ENCODE results near the gene BIRC5.

BIRC5 gene

GRCh38 chr17:78267253-78268073 is 53.4 kb downstream of the BIRC5 start:
- Histone ChIP-seq H3K4me1 (ENCODE audit: insufficient read depth, low read length, poor library complexity, severe bottlenecking) (no peaks in the 10 kb centered on the region), H3K4me3 (ENCODE audit: low read length, poor library complexity, severe bottlenecking) (no peak overlapping the region), H3K9me3 (ENCODE audit: insufficient read depth, low read depth, low read length) (no peaks in the 10 kb centered on the region), H3F3A (ENCODE audit: low read depth) (no peaks in the 10 kb centered on the region), H3K27me3 (ENCODE audit: insufficient read depth, low read length, poor library complexity, severe bottlenecking) (no peaks in the 10 kb centered on the region), H3K9me2 (replicated peaks; ENCODE audit: low read depth, low read length) (no peaks in the 10 kb centered on the region), H3K9ac (ENCODE audit: low read depth, low read length, poor library complexity, severe bottlenecking) (no peak overlapping the region), H3K4me2 (ENCODE audit: low read depth, low read length, poor library complexity, severe bottlenecking) (no peak overlapping the region), H2AFZ (ENCODE audit: low read length) (no peak overlapping the region), H4K20me1 (ENCODE audit: insufficient read depth, low read length, poor library complexity, severe bottlenecking) (no peaks in the 10 kb centered on the region), H3K79me2 (ENCODE audit: insufficient read depth, low read length) (no peaks in the 10 kb centered on the region), H3K36me3 (ENCODE audit: insufficient read depth, low read length) (no peaks in the 10 kb centered on the region)
- no peak for TF ChIP-seq EZH2phosphoT487 (IDR thresholded peaks at IDR 0.05; ENCODE audit: borderline replicate concordance)
- TF ChIP-seq, protein P1, sequence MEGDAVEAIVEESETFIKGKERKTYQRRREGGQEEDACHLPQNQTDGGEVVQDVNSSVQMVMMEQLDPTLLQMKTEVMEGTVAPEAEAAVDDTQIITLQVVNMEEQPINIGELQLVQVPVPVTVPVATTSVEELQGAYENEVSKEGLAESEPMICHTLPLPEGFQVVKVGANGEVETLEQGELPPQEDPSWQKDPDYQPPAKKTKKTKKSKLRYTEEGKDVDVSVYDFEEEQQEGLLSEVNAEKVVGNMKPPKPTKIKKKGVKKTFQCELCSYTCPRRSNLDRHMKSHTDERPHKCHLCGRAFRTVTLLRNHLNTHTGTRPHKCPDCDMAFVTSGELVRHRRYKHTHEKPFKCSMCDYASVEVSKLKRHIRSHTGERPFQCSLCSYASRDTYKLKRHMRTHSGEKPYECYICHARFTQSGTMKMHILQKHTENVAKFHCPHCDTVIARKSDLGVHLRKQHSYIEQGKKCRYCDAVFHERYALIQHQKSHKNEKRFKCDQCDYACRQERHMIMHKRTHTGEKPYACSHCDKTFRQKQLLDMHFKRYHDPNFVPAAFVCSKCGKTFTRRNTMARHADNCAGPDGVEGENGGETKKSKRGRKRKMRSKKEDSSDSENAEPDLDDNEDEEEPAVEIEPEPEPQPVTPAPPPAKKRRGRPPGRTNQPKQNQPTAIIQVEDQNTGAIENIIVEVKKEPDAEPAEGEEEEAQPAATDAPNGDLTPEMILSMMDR (conservative IDR thresholded peaks at IDR 0.05; ENCODE audit: low read length): no peak

DNA sequence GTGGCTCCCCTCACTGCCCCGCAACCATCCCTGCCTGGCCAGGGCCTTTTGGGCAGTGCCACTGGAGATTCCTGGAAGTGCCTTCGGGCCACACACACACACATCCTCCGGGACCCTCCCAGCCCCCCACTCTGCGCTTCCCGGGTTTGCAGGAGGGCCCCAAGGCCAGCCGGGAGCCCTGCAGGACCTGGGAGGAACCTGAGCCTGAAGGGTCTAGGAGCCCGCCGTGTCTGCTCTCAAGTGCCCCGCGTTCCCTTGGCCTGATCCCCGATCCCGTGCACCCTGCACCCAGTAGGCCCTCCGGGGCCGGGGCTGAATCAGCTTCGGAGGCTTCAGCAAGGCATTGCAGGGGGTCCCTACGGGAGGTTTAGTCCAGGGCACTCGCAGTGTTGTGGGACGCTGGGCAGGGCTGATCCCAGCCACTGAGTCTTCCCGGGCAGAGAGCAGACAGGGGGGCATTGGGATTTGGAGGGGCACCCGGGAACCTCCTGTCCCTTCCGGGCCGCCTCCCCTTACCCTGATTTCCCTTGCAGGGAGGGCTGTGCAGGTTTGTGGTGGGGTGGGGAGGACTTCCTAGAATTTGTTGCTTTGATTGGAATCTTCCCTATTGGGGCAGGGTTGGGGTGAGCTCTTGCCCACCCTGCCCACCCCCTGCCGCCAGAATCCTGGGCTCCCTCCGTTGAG is 54.3 kb downstream of the BIRC5 start:
- Histone ChIP-seq H3K79me2 (ENCODE audit: insufficient read depth, low read length) (no peaks in the 10 kb centered on the region), H3K4me1 (ENCODE audit: insufficient read depth, low read length, poor library complexity, severe bottlenecking) (no peaks in the 10 kb centered on the region), H3F3A (ENCODE audit: low read depth) (no peaks in the 10 kb centered on the region), H3K36me3 (ENCODE audit: insufficient read depth, low read length) (no peaks in the 10 kb centered on the region), H3K27me3 (ENCODE audit: insufficient read depth, low read length, poor library complexity, severe bottlenecking) (no peaks in the 10 kb centered on the region), H3K9ac (ENCODE audit: low read depth, low read length, poor library complexity, severe bottlenecking) (no peak overlapping the region), H3K4me3 (ENCODE audit: low read length, poor library complexity, severe bottlenecking) (no peak overlapping the region), H4K20me1 (ENCODE audit: insufficient read depth, low read length, poor library complexity, severe bottlenecking) (no peaks in the 10 kb centered on the region), H3K9me2 (replicated peaks; ENCODE audit: low read depth, low read length) (no peaks in the 10 kb centered on the region), H3K4me2 (ENCODE audit: low read depth, low read length, poor library complexity, severe bottlenecking) (no peak overlapping the region), H3K9me3 (ENCODE audit: insufficient read depth, low read depth, low read length) (no peaks in the 10 kb centered on the region), H2AFZ (ENCODE audit: low read length) (no peak overlapping the region)
- TF ChIP-seq, protein P1 (conservative IDR thresholded peaks at IDR 0.05; ENCODE audit: low read length): no peak

DNA sequence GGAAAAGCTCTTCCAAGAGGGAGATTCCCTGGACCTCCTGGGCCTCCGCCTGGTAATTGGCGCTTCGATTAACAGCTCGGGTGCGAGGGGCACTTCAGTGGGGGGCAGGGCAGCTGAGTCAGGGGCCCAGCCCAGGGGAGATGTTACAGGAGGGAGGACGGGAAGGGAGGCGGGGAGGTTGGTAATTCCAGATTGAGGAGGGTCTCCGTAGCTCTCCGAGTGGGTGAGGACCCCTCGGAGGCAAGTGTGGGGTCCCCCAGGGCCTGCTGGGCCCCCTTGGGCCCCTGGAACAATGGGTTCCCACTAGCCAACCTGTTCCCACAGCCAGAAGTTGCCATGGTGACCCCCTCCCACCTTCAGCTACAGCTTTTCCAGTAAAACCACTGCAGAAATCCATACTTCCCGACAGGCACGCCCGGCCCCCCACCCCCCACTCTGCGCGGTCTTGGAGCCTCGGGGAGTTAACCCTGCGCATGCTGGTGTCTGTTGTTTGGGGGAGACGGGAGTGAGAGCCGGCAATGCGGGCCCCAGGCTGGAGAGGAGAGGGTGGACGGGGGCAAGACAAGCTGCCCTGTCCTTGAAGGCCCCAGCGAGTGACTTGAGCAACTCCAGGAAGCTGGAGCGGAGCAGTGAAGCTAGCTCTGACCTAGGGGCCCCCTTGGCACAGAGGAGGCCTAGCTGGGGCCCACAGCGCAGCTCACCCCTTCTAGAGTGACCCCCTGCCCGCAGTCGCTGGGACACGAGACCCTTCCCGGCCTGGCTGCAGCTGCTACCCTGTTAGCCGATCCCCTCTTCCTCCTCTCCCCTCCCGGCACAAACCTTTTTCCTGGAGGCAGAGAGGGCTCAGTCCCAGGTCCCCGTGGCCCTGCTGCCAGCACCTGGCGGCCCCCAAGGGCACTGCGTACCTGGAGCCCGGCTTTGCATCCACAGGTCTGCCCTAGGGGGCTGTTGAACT is 55.2 kb downstream of the BIRC5 start:
- Histone ChIP-seq H3K79me2 (ENCODE audit: insufficient read depth, low read length) (no peaks in the 10 kb centered on the region), H3K9ac (ENCODE audit: low read depth, low read length, poor library complexity, severe bottlenecking) (no peak overlapping the region), H3K9me3 (ENCODE audit: insufficient read depth, low read depth, low read length) (no peaks in the 10 kb centered on the region), H3K9me2 (replicated peaks; ENCODE audit: low read depth, low read length) (no peaks in the 10 kb centered on the region), H3K27me3 (ENCODE audit: insufficient read depth, low read length, poor library complexity, severe bottlenecking) (no peaks in the 10 kb centered on the region), H2AFZ (ENCODE audit: low read length) (no peak overlapping the region), H3K36me3 (ENCODE audit: insufficient read depth, low read length) (no peaks in the 10 kb centered on the region), H4K20me1 (ENCODE audit: insufficient read depth, low read length, poor library complexity, severe bottlenecking) (no peaks in the 10 kb centered on the region), H3K4me1 (ENCODE audit: insufficient read depth, low read length, poor library complexity, severe bottlenecking) (no peaks in the 10 kb centered on the region), H3F3A (ENCODE audit: low read depth) (no peaks in the 10 kb centered on the region), H3K4me2 (ENCODE audit: low read depth, low read length, poor library complexity, severe bottlenecking) (no peak overlapping the region), H3K4me3 (ENCODE audit: low read length, poor library complexity, severe bottlenecking) (no peak overlapping the region)
- TF ChIP-seq EZH2phosphoT487 (IDR thresholded peaks at IDR 0.05; ENCODE audit: borderline replicate concordance): no peak
- TF ChIP-seq, protein P1 (conservative IDR thresholded peaks at IDR 0.05; ENCODE audit: low read length): no peak
